ENCODE results near the gene NRXN3. TPM values are rescaled to one million over a fixed set of nuclear protein-coding genes. Genes with fewer than 3 reads are reported as not detected.

Gene NRXN3
- total and polyA plus RNA-seq, 2 donors (not counting 1 experiment from before 2014, with no cell fraction given), result not detected

DNA sequence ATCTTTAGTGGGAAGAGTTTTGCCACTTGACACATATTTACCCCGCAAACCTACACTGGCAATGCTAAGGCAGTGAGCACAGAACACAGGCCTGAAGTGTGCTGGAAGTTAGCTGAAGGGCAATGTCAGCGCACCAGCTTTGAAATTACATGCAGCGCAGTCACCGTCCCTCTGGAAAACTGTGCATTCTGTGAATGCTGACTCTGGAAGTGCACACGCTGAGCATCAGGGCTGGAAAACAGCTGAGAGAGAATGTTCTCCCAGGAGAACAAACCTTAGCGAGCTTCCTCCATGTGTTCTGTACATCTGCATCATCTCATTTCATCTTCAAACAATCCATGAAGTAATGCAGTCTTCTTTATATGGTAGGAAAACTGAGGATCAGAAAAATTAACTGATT lies 448.2 kb downstream of the NRXN3 start:
- Histone ChIP-seq H3K36me3 (replicated peaks in 1 of 2; ENCODE audit: control extremely low read depth in 1 of 2, control insufficient read depth in 1 of 2, extremely low read depth in 1 of 2, insufficient read depth in 2 of 2, low read length in 1 of 2) (no peaks in the 10 kb centered on the region), H3K9me3 (ENCODE audit: control extremely low read depth in 1 of 3, control insufficient read depth in 2 of 3, insufficient read depth in 1 of 3, low read length in 2 of 3) (no peaks in the 10 kb centered on the region), H2AFZ (ENCODE audit: insufficient read depth, low read depth, low read length, poor library complexity, severe bottlenecking) (no peak overlapping the region), H3K9ac (ENCODE audit: low read length) (no peak overlapping the region), H3K4me1 (ENCODE audit: control insufficient read depth in 2 of 2, insufficient read depth in 2 of 2, low read length in 2 of 2) (no peaks in the 10 kb centered on the region), H3K4me3 (ENCODE audit: control extremely low read depth in 1 of 5, extremely low read depth in 1 of 5, insufficient read depth in 1 of 5, low read depth in 2 of 5, low read length in 4 of 5) (no peak overlapping the region), H3K27me3 (replicated peaks in 1 of 4; ENCODE audit: control extremely low read depth in 1 of 4, control insufficient read depth in 3 of 4, insufficient read depth in 4 of 4, low read length in 3 of 4) (no peaks in the 10 kb centered on the region), H4K20me1 (ENCODE audit: control insufficient read depth, insufficient read depth, low read length, poor library complexity, severe bottlenecking) (no peaks in the 10 kb centered on the region), H3K4me2 (replicated peaks; ENCODE audit: low read depth, low read length, poor library complexity, severe bottlenecking) (no peak overlapping the region), H3K27ac (ENCODE audit: low read length in 2 of 2) (no peak overlapping the region), H3K79me2 (ENCODE audit: control insufficient read depth, insufficient read depth, low read length) (no peaks in the 10 kb centered on the region)
- Mint-ChIP-seq H3K4me3 (no peak overlapping the region), H3K4me1 (no peaks in the 10 kb centered on the region), H3K27me3 (no peaks in the 10 kb centered on the region), H3K9me3 (ENCODE audit: insufficient read depth) (no peaks in the 10 kb centered on the region), H3K27ac (no peak overlapping the region)
- 98% methylated on average over 4 of the region's 6 CpGs for WGBS (ENCODE audit: insufficient coverage)
- ATAC-seq (ENCODE audit: low read depth) (no peak), DNase-seq (no peak)
- TF ChIP-seq EZH2 (IDR thresholded peaks at IDR 0.05; ENCODE audit: borderline replicate concordance, insufficient read depth, low read depth, low read length, poor library complexity, severe bottlenecking), result no peak
- TF ChIP-seq, protein P1, sequence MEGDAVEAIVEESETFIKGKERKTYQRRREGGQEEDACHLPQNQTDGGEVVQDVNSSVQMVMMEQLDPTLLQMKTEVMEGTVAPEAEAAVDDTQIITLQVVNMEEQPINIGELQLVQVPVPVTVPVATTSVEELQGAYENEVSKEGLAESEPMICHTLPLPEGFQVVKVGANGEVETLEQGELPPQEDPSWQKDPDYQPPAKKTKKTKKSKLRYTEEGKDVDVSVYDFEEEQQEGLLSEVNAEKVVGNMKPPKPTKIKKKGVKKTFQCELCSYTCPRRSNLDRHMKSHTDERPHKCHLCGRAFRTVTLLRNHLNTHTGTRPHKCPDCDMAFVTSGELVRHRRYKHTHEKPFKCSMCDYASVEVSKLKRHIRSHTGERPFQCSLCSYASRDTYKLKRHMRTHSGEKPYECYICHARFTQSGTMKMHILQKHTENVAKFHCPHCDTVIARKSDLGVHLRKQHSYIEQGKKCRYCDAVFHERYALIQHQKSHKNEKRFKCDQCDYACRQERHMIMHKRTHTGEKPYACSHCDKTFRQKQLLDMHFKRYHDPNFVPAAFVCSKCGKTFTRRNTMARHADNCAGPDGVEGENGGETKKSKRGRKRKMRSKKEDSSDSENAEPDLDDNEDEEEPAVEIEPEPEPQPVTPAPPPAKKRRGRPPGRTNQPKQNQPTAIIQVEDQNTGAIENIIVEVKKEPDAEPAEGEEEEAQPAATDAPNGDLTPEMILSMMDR (IDR thresholded peaks at IDR 0.05), result no peak
- ChIA-PET POLR2A (no interaction called here), CTCF (no interaction called here)
- intact Hi-C loops (cut with micrococcal nuclease), result no loop called here

DNA sequence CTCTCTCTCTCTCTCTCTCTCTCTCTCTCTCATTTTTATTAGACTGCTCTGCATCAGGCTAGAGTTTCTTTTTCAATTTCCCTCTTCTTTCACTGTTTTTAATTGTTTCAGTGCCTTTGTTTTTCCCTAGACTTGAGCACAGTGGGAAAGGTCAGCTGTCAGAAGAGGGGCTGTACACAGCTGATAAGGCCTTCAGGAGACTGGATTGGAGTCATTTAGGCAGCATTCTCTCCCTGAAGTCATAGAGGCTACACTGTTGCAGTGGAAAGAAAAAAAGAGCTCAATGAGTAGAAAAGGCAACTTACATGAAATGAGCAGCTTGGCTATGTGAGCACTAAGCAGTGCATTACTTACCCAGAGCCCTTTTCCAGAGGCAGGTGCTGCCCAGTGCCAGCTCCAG lies 456.9 kb downstream of the NRXN3 start:
- no peaks in the 10 kb centered on the region for H3K79me2 ChIP-seq (ENCODE audit: control insufficient read depth, insufficient read depth, low read length)
- no peak overlapping the region for H3K4me3 Mint-ChIP-seq
- H3K4me1 ChIP-seq (ENCODE audit: control insufficient read depth in 2 of 2, insufficient read depth in 2 of 2, low read length in 2 of 2), result no peaks in the 10 kb centered on the region
- H3K27ac Mint-ChIP-seq, result no peak overlapping the region
- no peak for ATAC-seq (ENCODE audit: low read depth)
- intact Hi-C loops (cut with micrococcal nuclease), result no loop called here
- no peaks in the 10 kb centered on the region for H3K4me1 Mint-ChIP-seq
- no peak for TF ChIP-seq EZH2 (IDR thresholded peaks at IDR 0.05; ENCODE audit: borderline replicate concordance, insufficient read depth, low read depth, low read length, poor library complexity, severe bottlenecking)
- TF ChIP-seq, protein P1 (IDR thresholded peaks at IDR 0.05), result no peak
- H3K4me2 ChIP-seq (replicated peaks; ENCODE audit: low read depth, low read length, poor library complexity, severe bottlenecking), result no peak overlapping the region
- H3K27me3 ChIP-seq (replicated peaks in 1 of 4; ENCODE audit: control extremely low read depth in 1 of 4, control insufficient read depth in 3 of 4, insufficient read depth in 4 of 4, low read length in 3 of 4), result no peaks in the 10 kb centered on the region
- H2AFZ ChIP-seq (ENCODE audit: insufficient read depth, low read depth, low read length, poor library complexity, severe bottlenecking), result no peak overlapping the region
- no peaks in the 10 kb centered on the region for H3K9me3 Mint-ChIP-seq (ENCODE audit: insufficient read depth)
- no peaks in the 10 kb centered on the region for H3K27me3 Mint-ChIP-seq
- H3K27ac ChIP-seq (ENCODE audit: low read length in 2 of 2), result no peak overlapping the region
- ChIA-PET POLR2A (no interaction called here), CTCF (no interaction called here)
- H3K4me3 ChIP-seq (ENCODE audit: control extremely low read depth in 1 of 5, extremely low read depth in 1 of 5, insufficient read depth in 1 of 5, low read depth in 2 of 5, low read length in 4 of 5), result no peak overlapping the region
- H3K36me3 ChIP-seq (replicated peaks in 1 of 2; ENCODE audit: control extremely low read depth in 1 of 2, control insufficient read depth in 1 of 2, extremely low read depth in 1 of 2, insufficient read depth in 2 of 2, low read length in 1 of 2), result no peaks in the 10 kb centered on the region
- no peak for DNase-seq
- H4K20me1 ChIP-seq (ENCODE audit: control insufficient read depth, insufficient read depth, low read length, poor library complexity, severe bottlenecking), result no peaks in the 10 kb centered on the region
- no peak overlapping the region for H3K9ac ChIP-seq (ENCODE audit: low read length)
- no peaks in the 10 kb centered on the region for H3K9me3 ChIP-seq (ENCODE audit: control extremely low read depth in 1 of 3, control insufficient read depth in 2 of 3, insufficient read depth in 1 of 3, low read length in 2 of 3)
